GM15510 (cell line): ENCODE data around the gene RIC1.

Source experiments
- POLR2A ChIP-seq: IDR thresholded peaks from 3 replicates; pipeline ENCODE4 v1.6.1; 2011; ENCODE audit warnings: borderline replicate concordance; ENCODE audit not compliant: insufficient read length; ENCODE audit errors: extremely low read depth

The RIC1 gene

DNA sequence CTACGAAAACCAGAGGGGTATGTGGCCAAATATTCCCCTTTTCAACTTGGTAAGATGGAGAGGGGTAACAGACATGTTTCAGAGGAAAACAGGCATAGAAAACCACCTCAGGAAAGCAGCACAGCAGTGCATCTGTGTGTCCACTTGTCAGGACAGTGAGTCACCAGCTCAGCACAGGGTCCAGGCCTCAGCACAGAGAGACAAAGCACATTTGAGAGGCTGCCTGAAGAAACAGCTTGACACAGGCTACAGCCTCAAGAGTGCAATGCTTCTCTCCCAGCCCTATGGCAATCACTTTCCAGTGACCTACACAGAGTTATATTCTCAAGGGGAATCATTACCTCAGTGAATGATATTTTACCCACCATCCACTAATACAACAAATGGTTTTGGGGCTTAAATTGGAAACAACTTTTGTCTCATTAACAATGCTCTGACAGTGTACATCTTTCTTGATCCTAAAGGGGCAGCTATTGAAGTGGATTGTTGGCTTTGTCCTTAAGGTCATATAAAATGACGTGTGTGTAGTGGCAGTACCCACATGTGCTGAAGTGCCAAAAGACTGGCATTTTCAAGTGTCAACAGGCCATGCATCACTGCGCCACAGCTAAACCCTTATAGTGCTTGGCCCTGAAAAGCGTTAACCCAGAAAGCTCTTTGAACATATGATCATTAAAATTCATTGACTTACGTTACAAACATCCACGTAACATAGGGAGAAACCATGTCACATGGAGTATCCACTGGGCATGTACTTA is 157.6 kb downstream of the RIC1 start:
- TF ChIP-seq POLR2A, result no peak

DNA sequence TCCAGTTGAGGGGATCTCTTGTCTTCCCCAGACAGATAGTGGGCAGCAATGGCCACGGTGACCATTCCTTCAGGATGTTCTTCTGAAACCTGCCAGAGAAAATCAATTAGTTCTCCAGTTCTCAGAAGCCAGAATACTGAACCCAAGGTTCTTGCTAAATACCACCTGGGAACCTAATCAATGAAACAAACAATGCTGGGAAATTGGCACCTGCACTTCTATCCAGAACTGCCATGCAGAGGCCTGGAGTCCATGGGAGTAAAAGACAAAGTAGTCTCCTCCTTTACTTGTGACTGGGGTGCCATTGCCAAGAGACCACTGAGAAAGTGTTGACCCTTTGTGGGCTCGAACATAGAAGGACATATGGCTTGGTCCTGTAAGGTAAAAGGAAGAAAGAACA is 158.3 kb downstream of the RIC1 start:
- no peak for TF ChIP-seq POLR2A

DNA sequence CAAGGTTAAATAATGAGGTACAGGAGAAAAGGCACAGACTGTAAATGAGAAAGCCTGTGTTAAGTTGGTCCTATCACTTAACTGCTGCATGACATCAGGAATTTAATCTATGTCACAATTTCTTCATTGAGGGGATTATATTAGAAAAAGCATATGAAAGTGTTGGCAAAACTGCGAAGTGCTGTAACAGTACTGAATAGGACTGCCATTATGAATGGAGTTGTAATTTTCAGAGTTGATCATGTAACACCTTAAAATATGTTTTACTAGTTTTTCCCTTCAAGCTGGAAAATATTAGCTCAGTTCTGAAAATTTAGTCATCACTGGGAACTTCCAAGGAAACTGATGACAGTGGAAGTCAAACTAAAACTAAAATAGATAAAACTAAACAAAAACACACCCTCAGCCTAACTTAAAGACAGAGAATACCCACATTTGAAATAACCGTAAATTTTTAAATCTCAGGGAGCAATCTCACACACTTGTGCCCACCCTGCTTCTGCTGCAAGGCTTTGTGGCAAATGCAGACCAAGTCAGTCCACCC is 158.9 kb downstream of the RIC1 start:
- TF ChIP-seq POLR2A, result no peak

DNA sequence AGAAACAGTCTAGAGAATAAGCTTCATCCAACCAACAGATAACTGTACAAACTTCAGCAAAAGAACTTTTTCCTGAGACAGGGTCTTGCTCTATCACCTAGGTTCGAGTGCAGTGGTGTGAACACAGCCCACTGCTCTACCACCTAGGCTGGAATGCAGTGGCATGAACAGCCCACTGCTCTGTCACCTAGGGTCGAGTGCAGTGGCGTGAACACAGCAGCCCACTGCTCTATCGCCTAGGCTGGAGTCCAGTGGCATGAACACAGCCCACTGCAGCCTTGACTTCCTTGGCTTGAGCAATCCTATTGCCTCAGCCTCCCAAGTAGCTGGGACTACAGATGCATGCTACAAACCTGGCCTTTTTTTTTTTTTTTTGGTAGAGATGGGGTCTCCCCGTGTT is 160.6 kb downstream of the RIC1 start:
- TF ChIP-seq POLR2A, result no peak

DNA sequence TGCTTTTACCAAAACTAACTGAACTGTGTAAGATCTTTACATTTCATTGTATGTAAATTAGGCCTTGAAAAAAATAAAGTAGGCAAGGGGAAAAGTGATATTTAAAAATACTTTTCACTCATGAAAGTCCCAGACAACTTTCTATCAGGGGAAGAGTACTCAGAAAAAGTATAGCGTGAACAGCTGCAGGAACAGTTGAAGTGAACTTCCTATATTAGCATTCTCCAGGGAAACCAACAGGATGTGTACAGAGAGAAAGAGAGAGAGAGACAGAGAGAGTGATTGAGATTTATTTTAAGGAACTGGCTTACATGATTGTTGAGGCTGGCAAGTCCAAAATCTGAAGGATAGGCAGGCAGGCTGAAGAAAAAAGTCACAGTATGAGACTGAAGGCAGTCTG is 162.0 kb downstream of the RIC1 start:
- no peak for TF ChIP-seq POLR2A

DNA sequence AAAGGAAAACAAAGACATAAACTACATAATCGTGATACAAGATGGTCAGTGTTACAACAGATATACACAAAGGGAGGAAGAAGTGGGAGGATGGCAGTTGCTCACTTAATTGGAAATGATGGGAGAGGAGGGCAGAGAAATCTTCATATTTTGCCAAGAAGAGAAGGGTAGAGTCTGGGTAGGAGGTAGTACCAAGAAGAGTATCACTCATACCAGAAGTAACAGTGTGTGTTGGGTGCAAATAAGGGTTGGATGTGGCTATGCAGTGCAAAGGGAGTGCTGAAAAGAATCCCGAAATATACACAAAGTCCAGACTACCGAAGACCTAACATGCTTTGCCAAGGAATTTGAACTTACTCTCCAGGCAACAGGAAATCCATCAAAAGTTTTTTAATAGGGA is 163.0 kb downstream of the RIC1 start:
- no peak for TF ChIP-seq POLR2A

DNA sequence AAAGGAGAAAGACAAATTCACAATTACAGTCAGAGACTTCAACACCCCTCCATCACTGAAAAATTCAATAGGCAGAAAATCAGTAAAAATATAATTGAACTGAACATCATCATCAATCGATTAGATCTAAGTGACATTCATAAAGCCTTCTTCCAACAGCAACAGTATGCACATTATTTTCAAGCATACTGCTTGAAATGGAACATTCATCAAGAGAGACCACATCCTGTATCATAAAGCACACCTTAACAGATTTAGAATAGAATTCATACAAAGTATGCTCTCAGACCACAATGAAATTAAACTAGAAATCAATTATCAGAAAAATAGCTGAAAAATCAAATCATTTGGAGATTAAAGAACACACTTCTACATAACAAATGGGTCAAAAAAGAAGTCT is 164.9 kb downstream of the RIC1 start:
- no peak for TF ChIP-seq POLR2A

DNA sequence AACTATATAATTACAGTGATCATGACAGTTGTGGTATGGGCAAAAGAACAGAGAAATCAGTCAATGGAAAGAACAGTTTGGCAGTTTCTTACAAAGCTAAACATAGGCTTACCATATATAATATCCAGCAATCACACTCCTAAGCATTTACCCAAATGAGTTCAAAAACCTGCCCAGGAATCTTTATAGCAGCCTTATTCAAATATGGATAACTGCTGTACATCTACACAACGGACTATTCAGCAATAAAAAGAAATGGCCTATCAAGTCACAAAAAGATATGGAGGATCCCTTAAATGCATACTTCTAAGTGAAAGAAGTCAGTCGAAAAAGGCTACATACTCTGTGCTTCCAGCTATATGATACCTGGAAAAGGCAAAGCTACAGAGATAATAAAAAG is 167.4 kb downstream of the RIC1 start:
- TF ChIP-seq POLR2A, result no peak

DNA sequence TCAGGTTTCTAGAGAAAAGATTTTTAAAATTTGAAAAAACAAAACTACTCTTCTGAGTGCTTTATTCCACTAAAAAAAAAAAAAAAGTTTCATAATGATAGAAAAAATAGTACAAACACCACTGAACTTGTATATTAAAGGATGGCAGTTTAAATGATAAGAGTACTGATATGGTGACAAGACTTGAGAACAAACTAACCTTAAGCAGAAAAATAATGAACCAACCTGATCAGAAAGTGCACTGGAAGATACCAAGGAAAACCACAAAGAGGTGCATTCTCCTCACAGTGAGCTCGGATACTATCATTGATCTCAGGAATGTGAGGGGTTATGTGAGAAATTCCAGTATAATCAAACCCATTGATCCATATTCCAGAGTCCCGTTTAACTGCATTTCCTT is 169.7 kb downstream of the RIC1 start:
- TF ChIP-seq POLR2A, result no peak

DNA sequence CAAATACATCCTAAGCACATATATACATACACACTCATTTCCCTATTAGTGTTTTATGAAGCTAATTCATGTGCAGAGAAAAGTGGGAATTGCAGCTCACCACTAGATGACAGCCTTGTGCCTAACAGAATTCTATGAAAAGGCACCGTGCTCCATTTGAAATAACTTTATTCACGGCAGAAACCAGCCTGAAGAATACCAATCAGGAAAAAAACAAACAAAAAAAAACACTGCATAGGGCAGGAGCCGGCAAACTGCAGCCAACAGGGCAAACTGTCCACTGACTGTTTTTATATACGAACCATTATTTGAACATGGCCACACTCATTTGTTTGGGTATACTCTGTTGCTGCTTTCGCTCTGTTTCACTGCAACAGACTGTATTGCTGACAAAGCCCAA is 170.4 kb downstream of the RIC1 start:
- no peak for TF ChIP-seq POLR2A

DNA sequence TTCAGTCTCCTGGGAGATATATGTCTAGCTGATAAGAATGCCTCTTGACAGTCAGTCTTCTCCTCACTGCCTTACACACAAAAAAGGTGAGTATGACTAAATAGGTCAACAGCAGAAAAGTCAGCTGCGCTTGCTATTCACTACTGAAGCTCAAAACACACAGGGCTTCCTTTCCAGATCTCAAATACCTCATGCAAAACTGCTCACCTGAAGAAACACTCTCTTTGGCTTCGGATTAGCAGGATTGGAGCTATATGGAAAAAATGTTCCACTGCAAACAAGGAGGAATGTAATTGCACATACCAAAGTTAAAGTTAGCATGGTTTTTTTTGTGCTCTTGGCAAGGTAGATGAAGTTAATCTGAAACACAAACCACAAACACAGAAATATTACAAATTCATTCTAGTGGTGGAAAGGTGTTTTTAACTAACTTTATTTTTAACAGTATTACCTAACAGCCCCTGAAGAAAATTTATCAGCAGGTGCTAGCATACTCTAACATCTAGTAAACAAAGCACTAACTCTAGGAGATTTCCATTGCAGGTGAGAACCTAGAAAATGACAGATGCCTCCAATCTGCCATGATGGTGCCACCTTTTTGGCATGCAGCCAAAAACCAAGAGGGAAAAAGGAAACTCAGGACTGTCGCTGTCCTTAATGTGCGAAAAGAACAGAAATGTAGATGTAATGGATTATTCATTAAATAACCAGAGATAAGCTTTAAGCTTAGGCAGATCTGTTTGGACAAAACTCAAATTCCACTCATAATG is 172.2 kb downstream of the RIC1 start:
- TF ChIP-seq POLR2A, result no peak

DNA sequence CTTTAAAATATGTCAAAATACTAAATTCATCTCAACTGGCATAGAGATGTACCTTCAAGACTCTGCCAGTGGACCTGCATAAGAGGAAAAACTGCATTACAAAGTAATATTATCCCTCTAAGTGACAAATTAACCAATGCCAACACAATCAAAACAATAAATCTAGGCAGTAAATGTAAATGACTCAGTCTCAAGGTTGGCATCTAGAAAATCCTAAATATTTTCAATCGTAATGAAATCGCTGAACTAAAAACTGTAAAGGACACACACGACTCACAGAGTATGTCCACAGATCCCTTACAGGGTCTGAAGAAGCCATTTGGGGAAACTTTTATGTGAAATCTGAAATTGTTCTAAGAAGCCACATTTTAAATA is 172.8 kb downstream of the RIC1 start:
- no peak for TF ChIP-seq POLR2A

DNA sequence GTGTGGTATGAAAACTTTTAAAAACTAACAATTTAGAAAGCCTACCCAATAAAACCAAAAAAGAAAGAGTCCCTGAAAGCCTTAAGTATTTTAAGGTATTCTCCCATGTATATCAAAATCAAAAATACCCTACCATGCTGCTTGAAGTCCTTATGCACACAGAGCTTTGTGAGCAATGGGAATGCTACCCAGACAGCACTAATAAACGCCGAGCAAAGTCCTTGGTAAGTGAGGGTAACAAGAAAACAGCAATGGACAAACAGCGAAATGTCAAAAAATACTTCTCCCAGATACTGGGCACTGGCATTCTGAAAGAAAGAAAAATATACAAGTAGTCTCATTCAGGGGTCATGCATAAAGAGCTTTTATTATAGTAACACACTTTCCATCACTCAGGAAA is 176.6 kb downstream of the RIC1 start:
- TF ChIP-seq POLR2A, result no peak

DNA sequence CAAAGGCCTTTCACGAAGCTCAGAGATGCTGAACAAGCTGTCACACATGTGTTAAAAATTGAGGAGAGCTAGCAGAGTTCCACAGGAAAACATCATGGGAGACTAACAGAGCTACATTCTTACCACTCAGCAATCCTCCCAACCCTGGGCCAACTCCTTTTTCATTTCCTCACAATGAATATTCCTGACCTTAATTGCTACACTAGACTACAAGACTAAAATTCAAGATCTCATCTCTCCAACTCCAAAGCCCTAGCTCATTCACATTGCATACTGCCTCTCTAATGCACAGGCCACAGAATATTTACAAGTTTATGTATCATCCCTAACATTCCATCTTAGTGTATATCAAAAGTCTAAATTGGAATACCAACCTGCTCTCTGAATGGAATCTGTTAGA is 182.8 kb downstream of the RIC1 start:
- TF ChIP-seq POLR2A, result no peak

DNA sequence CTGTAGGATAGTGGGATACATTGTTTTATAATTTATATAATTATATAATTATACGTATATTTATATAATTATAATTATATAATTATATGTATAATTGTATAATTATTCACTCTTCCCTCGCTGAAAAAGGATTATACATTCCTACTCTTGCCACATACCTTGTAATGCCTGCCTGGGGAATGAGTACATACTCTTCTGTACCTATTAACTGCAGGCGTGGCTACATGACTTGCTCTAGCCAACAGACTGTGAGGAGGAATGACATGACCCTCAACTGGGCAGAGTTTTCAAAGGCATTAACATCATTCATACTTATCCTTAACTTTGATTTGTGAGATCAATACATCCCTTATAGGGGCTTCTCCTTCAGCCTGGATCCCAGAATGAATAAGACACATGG is 184.9 kb downstream of the RIC1 start:
- TF ChIP-seq POLR2A, result no peak

DNA sequence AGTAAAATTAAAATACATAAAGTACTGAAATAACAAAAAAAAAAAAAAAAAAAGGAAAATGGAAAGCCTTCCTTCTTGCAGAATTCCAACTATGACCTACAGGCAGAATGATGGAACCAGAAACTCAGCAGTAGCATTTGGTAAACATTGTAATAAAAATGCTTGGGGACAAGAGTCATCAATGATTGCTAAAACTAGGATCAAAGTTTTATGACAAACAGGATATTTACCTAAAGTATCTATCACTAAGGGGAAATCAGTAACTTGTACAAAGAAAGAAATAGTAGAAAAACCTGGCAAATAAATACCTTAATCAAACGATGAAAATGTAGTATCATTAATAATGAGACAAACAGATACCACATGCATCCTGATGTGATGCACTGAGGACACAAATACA is 186.6 kb downstream of the RIC1 start:
- no peak for TF ChIP-seq POLR2A

DNA sequence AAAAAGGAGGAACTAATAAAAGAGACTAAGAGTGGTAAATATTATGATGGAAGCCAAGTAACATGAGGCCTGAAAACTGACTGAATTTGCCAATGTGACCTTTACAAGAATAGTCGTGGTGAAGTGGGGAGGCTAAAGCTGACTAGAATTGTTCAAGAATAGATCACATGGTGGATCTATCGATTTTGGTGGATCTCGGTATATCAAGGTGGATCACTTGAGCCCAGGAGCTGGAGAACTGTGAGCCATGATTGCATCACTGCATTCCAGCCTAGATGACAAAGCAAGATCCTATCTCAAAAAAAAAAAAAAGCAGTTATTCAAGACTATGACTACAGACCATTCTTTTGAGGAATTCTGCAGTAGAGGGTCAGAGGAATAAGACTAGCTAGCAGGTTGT is 189.0 kb downstream of the RIC1 start:
- TF ChIP-seq POLR2A, result no peak
